HTR-8/SVneo (cell line): ENCODE results near the gene FGF11.
A peak's percentile ranks its signal among the peaks of the same experiment; 100 is the strongest.

Experiments
- DNase-seq: peaks from one replicate; pipeline ENCODE4 v3.0.0; 2011; ENCODE audit warnings: low spot score, mixed read lengths; ENCODE audit not compliant: insufficient read length
- FAIRE-seq: peaks from 2 replicates; lab custom pipeline; 2011; peaks lifted over from hg19 to GRCh38; lab: Jason Lieb, UNC

Gene FGF11

GRCh38 chr17:7407485-7408251 lies 31.6 kb upstream of the FGF11 start, which contains the start of gene NLGN2:
Gene NLGN2, plus strand, starts transcription at chr17:7407845. Its CDS starts 411 bp downstream, at chr17:7408256.
- FAIRE-seq (no peak), DNase-seq (no peak)

DNA sequence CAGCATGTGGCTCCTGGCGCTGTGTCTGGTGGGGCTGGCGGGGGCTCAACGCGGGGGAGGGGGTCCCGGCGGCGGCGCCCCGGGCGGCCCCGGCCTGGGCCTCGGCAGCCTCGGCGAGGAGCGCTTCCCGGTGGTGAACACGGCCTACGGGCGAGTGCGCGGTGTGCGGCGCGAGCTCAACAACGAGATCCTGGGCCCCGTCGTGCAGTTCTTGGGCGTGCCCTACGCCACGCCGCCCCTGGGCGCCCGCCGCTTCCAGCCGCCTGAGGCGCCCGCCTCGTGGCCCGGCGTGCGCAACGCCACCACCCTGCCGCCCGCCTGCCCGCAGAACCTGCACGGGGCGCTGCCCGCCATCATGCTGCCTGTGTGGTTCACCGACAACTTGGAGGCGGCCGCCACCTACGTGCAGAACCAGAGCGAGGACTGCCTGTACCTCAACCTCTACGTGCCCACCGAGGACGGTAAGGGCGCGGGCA lies 31.0 kb upstream of the FGF11 start:
- DNase-seq: no peak

GRCh38 chr17:7408863-7409262 lies 30.4 kb upstream of the FGF11 start:
- DNase-seq (no peak), FAIRE-seq (no peak)

More for the DNA sequence above, 31.0 kb upstream of the FGF11 start:
- FAIRE-seq: no peak

DNA sequence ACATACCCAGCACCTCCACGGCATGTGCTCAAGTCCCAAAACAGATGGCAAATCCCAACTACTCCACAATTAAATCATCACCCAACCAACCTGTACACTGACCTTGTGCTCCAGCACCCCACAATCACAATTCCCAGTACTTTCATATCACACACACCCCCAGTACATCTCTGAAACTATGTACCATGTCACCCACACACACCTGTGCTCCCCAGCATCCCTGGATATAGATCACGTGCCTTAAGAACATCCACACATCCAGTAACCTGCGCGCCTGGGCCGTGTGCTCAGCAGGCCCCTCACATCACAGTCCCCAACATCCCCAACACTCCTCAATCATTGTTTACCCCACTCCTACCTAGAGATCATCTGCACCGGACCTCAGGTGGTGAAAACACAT lies 29.6 kb upstream of the FGF11 start:
- FAIRE-seq (no peak), DNase-seq (no peak)

DNA sequence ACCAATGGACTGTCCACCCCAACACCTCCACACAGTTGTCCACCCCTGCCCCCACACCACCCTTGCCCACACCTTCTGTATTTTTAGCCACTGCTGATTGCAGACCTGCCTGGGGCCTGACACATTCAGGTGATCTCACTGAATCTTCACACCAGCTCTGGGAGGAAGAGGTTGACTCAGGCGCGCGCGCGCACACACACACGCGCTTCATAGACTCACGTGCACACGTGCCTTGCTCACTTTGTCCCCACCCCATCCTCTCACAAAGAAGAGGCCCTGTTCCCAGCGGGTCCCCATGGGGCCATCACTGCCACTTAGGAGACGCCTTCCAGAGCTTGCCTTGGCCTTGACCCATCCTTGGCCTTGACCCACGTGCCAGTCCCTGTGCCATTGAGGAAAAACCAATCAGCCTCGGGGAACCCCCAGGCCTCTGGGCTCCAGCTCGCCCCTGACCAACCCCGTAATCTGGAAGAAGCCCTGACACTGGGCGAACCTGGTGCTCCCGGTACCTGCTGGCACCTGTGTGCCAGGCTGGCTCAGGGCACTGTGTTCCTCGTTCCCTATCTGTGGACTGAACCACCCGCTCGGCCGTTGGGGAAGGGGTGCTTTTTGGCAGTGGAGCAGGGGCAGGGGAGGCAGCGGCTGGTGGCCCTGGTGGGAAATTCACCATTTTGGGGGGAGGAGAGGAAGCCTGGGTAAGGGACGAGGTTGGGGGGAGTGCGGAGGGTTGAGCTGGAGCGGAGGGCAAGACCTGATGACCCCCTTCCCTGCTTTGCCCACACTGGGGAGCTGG lies 28.5 kb upstream of the FGF11 start:
- FAIRE-seq: no peak

DNA sequence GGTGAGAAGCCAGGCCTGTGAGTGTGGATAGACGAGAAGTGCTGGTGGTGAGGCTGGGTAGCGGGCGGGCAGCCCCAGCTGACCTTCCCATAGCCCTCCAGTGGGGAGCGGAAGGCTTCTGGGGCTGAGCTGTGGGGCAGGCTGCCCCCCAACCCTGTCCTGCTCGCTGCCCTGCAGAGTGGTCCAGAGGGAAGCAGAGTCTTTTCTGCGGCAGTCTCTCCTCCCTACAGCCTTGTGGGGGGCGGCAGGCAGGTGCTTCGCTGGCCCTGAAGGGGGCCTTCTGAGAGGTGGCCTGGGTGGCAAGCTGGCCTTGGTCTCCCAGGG lies 27.9 kb upstream of the FGF11 start:
- no peak for FAIRE-seq
- DNase-seq: no peak

More for the DNA sequence above, 28.5 kb upstream of the FGF11 start:
- no peak for DNase-seq

GRCh38 chr17:7413346-7413985 lies 25.8 kb upstream of the FGF11 start:
- FAIRE-seq: peak; percentile 16

DNA sequence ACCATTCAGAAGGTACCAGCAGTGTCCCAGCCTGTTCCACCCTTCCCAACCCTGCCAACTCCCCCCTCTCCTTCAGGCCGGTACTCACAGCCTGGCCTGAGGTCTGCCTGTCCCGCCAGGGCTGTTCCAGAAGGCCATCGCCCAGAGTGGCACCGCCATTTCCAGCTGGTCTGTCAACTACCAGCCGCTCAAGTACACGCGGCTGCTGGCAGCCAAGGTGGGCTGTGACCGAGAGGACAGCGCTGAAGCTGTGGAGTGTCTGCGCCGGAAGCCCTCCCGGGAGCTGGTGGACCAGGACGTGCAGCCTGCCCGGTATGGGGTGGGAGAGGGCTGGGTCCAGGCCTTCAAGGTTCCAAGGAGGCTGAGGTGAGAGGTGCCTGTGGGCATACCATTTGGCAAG lies 24.5 kb upstream of the FGF11 start:
- FAIRE-seq: no peak
- no peak for DNase-seq

More at GRCh38 chr17:7413346-7413985, 25.8 kb upstream of the FGF11 start:
- peak; percentile 45 for DNase-seq

DNA sequence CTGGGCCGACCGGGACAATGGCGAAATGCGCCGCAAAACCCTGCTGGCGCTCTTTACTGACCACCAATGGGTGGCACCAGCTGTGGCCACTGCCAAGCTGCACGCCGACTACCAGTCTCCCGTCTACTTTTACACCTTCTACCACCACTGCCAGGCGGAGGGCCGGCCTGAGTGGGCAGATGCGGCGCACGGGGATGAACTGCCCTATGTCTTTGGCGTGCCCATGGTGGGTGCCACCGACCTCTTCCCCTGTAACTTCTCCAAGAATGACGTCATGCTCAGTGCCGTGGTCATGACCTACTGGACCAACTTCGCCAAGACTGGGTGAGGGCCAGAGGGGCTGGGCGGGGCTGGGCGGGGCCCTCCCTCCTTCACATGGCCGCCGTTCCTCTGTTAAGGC lies 23.5 kb upstream of the FGF11 start:
- FAIRE-seq: no peak
- no peak for DNase-seq

- DNase-seq (no peak), FAIRE-seq (no peak)
Measured at GRCh38 chr17:7416323-7416722, 23.0 kb upstream of the FGF11 start.

GRCh38 chr17:7417056-7417655 lies 22.2 kb upstream of the FGF11 start:
- no peak for FAIRE-seq
- DNase-seq: no peak

- FAIRE-seq (no peak), DNase-seq (no peak)
Measured at GRCh38 chr17:7418472-7419152, 20.7 kb upstream of the FGF11 start.

DNA sequence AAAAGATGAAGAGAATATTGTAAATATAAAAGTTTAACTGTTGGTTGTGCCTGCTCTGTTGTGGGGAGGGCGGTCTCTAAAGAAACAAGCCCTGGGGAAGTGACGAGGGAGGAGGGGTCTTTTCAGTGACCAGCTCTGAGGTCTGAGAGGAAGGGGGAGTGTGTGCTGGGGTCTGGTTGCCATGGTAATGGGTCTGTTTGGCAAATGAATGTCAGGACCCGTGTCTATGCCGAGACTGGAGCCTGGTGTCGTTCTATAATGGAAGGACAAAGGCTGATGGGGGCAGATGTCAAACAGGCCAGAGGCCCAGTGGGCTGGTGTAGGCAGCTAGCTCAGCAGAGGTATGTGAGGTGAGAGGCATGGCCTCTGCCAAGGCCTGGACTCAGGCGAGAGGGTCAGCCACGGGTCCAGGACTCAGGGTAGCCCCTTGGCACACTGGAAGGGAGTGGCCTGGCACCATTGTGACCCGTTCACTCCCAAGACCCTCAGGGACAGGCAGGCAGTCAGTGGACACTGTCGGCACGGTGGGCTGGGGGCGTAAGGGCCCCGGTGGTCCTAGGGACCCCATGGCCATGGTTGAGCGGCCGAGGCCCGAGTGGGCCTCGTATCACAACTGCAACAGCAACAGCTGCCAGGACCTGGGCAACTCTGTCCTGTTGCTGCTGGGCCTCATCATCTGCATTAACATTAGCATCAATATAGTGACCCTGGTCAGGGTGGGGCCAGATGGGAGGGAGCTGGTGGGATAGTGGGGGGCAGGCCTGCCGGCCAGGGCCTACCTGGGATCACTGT lies 19.3 kb upstream of the FGF11 start, which contains the start of gene SPEM1:
SPEM1 (plus strand) TSS at position 506 of the 792 bp plus-strand sequence; CDS start at position 567, 61 bp downstream.
- no peak for DNase-seq
- FAIRE-seq: no peak

GRCh38 chr17:7421186-7421585 lies 18.1 kb upstream of the FGF11 start:
- DNase-seq (no peak), FAIRE-seq (no peak)

DNA sequence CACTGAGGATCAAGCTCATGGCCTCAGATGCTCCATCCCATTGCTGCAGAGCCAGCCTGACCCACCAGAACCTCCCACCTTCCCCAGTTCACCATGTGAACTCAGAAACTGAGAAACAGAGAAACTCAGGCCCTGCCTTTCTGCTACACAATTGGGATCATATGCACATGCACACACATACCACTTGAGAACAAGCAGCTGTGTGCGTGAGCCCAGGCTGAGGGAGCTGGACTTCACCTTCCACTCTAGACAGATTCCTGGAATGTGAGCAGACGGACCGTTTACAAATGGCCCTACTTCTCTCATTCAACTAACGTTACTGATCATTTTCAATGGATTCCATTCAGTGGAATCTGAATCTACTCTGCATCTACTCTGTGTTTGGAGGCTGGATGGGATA lies 15.6 kb upstream of the FGF11 start:
- FAIRE-seq (peak; percentile 38), DNase-seq (no peak)

GRCh38 chr17:7425316-7425715 lies 14.0 kb upstream of the FGF11 start, which contains the start of gene SPEM2:
Gene SPEM2, plus strand, starts transcription at chr17:7425616. Its CDS starts 73 bp downstream, at chr17:7425689.
- DNase-seq: no peak
- no peak for FAIRE-seq

- DNase-seq: no peak
- FAIRE-seq: no peak
Measured at GRCh38 chr17:7425756-7426155, 13.6 kb upstream of the FGF11 start.

GRCh38 chr17:7426203-7426863 lies 13.0 kb upstream of the FGF11 start:
- no peak for DNase-seq
- no peak for FAIRE-seq
